Upper lobe of left lung (tissue), 6 donors: ENCODE data around the gene ECD. TPM values are rescaled to one million over a fixed set of nuclear protein-coding genes. Genes with fewer than 3 reads are reported as not detected.

Source experiments
- ATAC-seq, 2 donors: fragments of 200-7000 bp; cut with Tn5 transposase; one replicate each; pipeline ENCODE4 v1.9.1; 2022; ENCODE audit warnings: mild to moderate bottlenecking in 2 of 2, moderate library complexity in 2 of 2; ENCODE audit not compliant: low FRiP score in 2 of 2
- DNase-seq, 2 donors: peaks; one replicate each; pipeline ENCODE4 v3.0.0-alpha.2; 2019 to 2020
- H3K27ac ChIP-seq, 4 donors: fragments of 200-600 bp; sonication (generic); one replicate each; pipeline ENCODE4 v1.5.1; 2016 to 2019
- H3K27me3 ChIP-seq, 4 donors: fragments of 200-600 bp; sonication (generic); one replicate each; pipeline ENCODE4 v1.5.1; 2017 to 2019
- H3K36me3 ChIP-seq, 4 donors: fragments of 200-600 bp; sonication (generic); one replicate each; pipeline ENCODE4 v1.5.1; 2016 to 2019
- H3K4me1 ChIP-seq, 4 donors: fragments of 200-600 bp; sonication (generic); one replicate each; pipeline ENCODE4 v1.5.1; 2018 to 2019
- H3K4me3 ChIP-seq, 4 donors: fragments of 200-600 bp; sonication (generic); one replicate each; pipeline ENCODE4 v1.5.1; 2017 to 2019; ENCODE audit warnings: mild to moderate bottlenecking in 2 of 4, moderate library complexity in 1 of 4
- H3K9me3 ChIP-seq, 4 donors: fragments of 200-600 bp; sonication (generic); one replicate each; pipeline ENCODE4 v1.5.1; 2018 to 2019
- EP300 ChIP-seq, 4 donors: sonication (generic); formaldehyde crosslinking; IDR thresholded peaks; one replicate each; pipeline ENCODE4 v1.5.1; 2017; ENCODE audit warnings: antibody characterized with exemption in 4 of 4, control low read depth in 2 of 4
- POLR2A ChIP-seq, 4 donors: fragments of 450-650 bp; IDR thresholded peaks; one replicate each; pipeline ENCODE4 v1.5.1; 2016 to 2017; ENCODE audit warnings: antibody characterized with exemption in 4 of 4, mild to moderate bottlenecking in 2 of 4
- POLR2AphosphoS5 ChIP-seq, 2 donors: sonication (generic); formaldehyde crosslinking; IDR thresholded peaks; one replicate each; pipeline ENCODE4 v1.5.1; 2017; ENCODE audit warnings: antibody characterized with exemption in 2 of 2
- WGBS, 2 donors: methylation state at CpG; one replicate each; pipeline ENCODE4 v1.1.5; 2017 to 2018; 5-methylcytosine and 5-hydroxymethylcytosine counted together
- total RNA-seq, 6 donors: library from RNA; depleted of rRNA in 4 of 6; stranded (reverse); fragments of >200 nt in 4 of 6; gene quantifications; one replicate each; pipeline versions ENCODE4 v1.1.0 to v1.2.1, GENCODE V29; 2016 to 2021
- TF ChIP-seq, protein P1 (sequence below), 6 experiments: fragments of 450-650 bp in 4 of 6; fragments of 200-600 bp in 2 of 6; sonication (generic) in 2 of 6; IDR thresholded peaks; one replicate each; pipeline ENCODE4 v1.5.1; 2016 to 2019; ENCODE audit warnings: antibody characterized with exemption in 6 of 6
- donor health status: DM: no; HTN: no; CAD: no; lungs with moderate emphysema.
- donor health status: DM: no; HTN: yes; CAD: no; lungs with severe emphysema.

ECD gene
- total RNA-seq, 6 donors from 2014 or later = 19.2 to 43.0 (median 24.8) TPM

DNA sequence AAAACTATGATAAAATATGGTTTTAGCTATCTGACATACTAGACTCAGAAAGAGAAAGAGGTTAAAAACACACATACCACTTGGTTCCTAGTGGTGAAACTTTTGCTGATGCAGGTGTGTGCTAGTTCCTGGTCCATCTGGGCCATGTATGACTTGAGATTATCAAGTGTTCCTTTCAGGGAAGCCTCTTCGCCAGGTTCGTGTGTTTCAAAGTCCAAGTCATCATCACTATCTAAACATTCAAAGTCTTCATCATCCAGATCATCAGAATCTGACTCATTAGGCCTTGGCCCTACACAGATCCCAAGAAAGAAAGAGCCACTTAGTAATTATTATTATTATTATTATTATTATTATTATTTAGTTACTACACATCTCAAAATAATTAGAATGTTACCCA is 31.2 kb downstream of the ECD start:
- H3K4me3 ChIP-seq = no peak overlapping the region
- DNase-seq = no peak
- TF ChIP-seq POLR2A (IDR thresholded peaks at IDR 0.05) (no peak), EP300 (IDR thresholded peaks at IDR 0.05) (no peak), POLR2AphosphoS5 (IDR thresholded peaks at IDR 0.05) (no peak)
- TF ChIP-seq, protein P1, sequence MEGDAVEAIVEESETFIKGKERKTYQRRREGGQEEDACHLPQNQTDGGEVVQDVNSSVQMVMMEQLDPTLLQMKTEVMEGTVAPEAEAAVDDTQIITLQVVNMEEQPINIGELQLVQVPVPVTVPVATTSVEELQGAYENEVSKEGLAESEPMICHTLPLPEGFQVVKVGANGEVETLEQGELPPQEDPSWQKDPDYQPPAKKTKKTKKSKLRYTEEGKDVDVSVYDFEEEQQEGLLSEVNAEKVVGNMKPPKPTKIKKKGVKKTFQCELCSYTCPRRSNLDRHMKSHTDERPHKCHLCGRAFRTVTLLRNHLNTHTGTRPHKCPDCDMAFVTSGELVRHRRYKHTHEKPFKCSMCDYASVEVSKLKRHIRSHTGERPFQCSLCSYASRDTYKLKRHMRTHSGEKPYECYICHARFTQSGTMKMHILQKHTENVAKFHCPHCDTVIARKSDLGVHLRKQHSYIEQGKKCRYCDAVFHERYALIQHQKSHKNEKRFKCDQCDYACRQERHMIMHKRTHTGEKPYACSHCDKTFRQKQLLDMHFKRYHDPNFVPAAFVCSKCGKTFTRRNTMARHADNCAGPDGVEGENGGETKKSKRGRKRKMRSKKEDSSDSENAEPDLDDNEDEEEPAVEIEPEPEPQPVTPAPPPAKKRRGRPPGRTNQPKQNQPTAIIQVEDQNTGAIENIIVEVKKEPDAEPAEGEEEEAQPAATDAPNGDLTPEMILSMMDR (IDR thresholded peaks at IDR 0.05) = no peak
- WGBS, 2 donors = 95 to 96% methylated on average over 2 of the region's 2 CpGs
- no peak for ATAC-seq
- peaks cover 30 to 100% (median 70%) of the 10 kb centered on the region in 4 donors for H3K36me3 ChIP-seq
- no peak overlapping the region for H3K27ac ChIP-seq
- H3K27me3 ChIP-seq = no peaks in the 10 kb centered on the region
- no peaks in the 10 kb centered on the region for H3K9me3 ChIP-seq
- H3K4me1 ChIP-seq = no peaks in the 10 kb centered on the region

GRCh38 chr10:73134727-73135126 is 33.1 kb downstream of the ECD start:
- ATAC-seq = no peak
- WGBS, 2 donors = 94 to 96% methylated on average over 3 of the region's 3 CpGs
- Histone ChIP-seq H3K27ac (no peak overlapping the region), H3K36me3 (peaks cover 33 to 100% (median 76%) of the 10 kb centered on the region in 4 donors), H3K4me1 (no peaks in the 10 kb centered on the region), H3K4me3 (no peak overlapping the region), H3K9me3 (no peaks in the 10 kb centered on the region), H3K27me3 (no peaks in the 10 kb centered on the region)
- no peak for DNase-seq
- TF ChIP-seq POLR2A (IDR thresholded peaks at IDR 0.05) (no peak), POLR2AphosphoS5 (IDR thresholded peaks at IDR 0.05) (no peak), EP300 (IDR thresholded peaks at IDR 0.05) (no peak)
- TF ChIP-seq, protein P1 (IDR thresholded peaks at IDR 0.05) = no peak

DNA sequence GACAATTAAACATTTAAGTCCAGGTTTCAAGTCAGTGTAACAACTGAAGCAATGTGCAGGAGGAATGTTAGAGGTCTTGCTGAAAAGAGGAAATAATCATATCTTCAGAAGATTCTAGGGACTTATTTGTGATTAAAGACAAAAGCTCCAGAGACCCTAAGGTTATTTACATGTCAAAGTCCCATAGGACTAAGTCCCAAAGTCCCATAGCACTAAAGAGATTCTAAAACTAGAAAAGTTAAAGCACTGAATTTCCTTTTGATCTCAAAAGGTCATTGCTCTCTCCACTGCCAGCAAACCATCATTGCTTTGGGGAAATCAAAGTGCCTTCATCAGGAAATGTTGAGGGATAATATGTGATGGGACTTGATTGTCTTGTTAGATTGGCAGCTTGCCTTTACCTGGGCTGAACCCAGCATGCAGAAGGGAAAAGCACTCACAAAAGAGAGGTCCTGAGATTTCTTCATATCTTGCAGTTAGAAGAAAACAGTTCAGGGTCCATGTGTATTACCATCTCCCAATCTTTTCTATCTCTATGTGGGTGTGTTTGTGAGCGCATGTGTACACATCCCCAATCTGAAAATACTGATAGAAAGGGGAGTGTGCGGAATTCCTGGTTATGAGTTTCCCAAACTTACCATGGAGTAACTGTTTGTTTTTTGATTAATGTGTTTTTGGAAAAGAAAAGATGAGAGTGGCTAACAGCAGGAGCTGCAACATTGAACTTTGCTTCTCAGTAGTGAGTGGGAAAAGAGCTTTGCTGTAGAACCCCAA is 35.7 kb downstream of the ECD start:
- Histone ChIP-seq H3K4me3 (no peak overlapping the region), H3K36me3 (peaks cover 20 to 99% (median 74%) of the 10 kb centered on the region in 4 donors), H3K27ac (no peak overlapping the region), H3K27me3 (no peaks in the 10 kb centered on the region), H3K4me1 (no peaks in the 10 kb centered on the region), H3K9me3 (no peaks in the 10 kb centered on the region)
- ATAC-seq (no peak), DNase-seq (no peak)
- 94 to 99% methylated on average over 2 of the region's 2 CpGs for whole genome bisulfite sequencing, 2 donors
- TF ChIP-seq, protein P1 (IDR thresholded peaks at IDR 0.05) = no peak
- TF ChIP-seq POLR2A (IDR thresholded peaks at IDR 0.05) = no peak
- no peak for TF ChIP-seq EP300 (IDR thresholded peaks at IDR 0.05)
- no peak for TF ChIP-seq POLR2AphosphoS5 (IDR thresholded peaks at IDR 0.05)

DNA sequence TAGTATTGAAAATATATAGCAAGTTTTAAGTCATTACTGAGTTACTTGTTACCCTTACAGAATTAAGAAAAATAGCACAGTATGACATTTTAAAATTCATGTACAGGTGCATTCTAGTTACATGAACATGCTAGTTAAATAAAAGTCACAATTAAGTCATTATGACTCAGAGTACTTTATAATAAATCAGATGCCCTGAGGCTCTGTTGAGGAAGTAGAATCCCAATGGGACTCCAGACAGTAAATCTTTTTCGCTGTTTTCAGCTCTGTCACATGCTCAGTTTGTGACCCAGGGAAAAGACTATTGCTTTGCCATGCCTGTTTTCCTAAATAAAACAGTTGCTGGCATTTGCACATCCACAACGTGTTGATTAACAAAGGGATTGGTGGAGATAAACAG is 36.5 kb downstream of the ECD start:
- H3K4me3 ChIP-seq = no peak overlapping the region
- no peaks in the 10 kb centered on the region for H3K4me1 ChIP-seq
- H3K27me3 ChIP-seq = no peaks in the 10 kb centered on the region
- H3K27ac ChIP-seq = no peak overlapping the region
- no peak for DNase-seq
- H3K9me3 ChIP-seq = no peaks in the 10 kb centered on the region
- ATAC-seq = no peak
- 81 to 82% methylated on average over 2 of the region's 2 CpGs for WGBS, 2 donors
- peaks cover 24 to 98% (median 75%) of the 10 kb centered on the region in 4 donors for H3K36me3 ChIP-seq
- TF ChIP-seq, protein P1 (IDR thresholded peaks at IDR 0.05) = no peak
- TF ChIP-seq POLR2A (IDR thresholded peaks at IDR 0.05) (no peak), POLR2AphosphoS5 (IDR thresholded peaks at IDR 0.05) (no peak), EP300 (IDR thresholded peaks at IDR 0.05) (no peak)

- H3K9me3 ChIP-seq = no peaks in the 10 kb centered on the region
- TF ChIP-seq, protein P1 (IDR thresholded peaks at IDR 0.05) = no peak
- TF ChIP-seq POLR2A (IDR thresholded peaks at IDR 0.05) (no peak), EP300 (IDR thresholded peaks at IDR 0.05) (no peak), POLR2AphosphoS5 (IDR thresholded peaks at IDR 0.05) (no peak)
- no peaks in the 10 kb centered on the region for H3K4me1 ChIP-seq
- H3K27ac ChIP-seq = no peak overlapping the region
- 95 to 97% methylated on average over 2 of the region's 2 CpGs for WGBS, 2 donors
- no peak for DNase-seq
- H3K27me3 ChIP-seq = no peaks in the 10 kb centered on the region
- H3K36me3 ChIP-seq = peaks cover 17 to 83% (median 49%) of the 10 kb centered on the region in 4 donors
- no peak overlapping the region for H3K4me3 ChIP-seq
- ATAC-seq = no peak
These were observed 41.5 kb downstream of the ECD start for GRCh38 chr10:73126343-73126742.
